Gastrocnemius medialis (tissue), 4 donors: ENCODE data around the gene MINK1.

ENCODE experiments used
- POLR2A ChIP-seq, 2 donors: fragments of 450-650 bp; IDR thresholded peaks; one replicate each; pipeline ENCODE4 v1.6.1; 2017; ENCODE audit warnings: antibody characterized with exemption in 2 of 2, mild to moderate bottlenecking in 2 of 2, moderate library complexity in 2 of 2
- TF ChIP-seq, protein P1 (sequence below), 5 experiments: fragments of 450-650 bp in 3 of 5; fragments of 200-600 bp in 2 of 5; sonication (generic) in 2 of 5; IDR thresholded peaks in 4 of 5; conservative IDR thresholded peaks in 1 of 5; 1 replicate in 4 of 5; 2 replicates in 1 of 5; pipeline ENCODE4 v1.5.1; 2016 to 2019; ENCODE audit warnings: antibody characterized with exemption in 5 of 5, mild to moderate bottlenecking in 3 of 5, moderate library complexity in 3 of 5

DNA sequence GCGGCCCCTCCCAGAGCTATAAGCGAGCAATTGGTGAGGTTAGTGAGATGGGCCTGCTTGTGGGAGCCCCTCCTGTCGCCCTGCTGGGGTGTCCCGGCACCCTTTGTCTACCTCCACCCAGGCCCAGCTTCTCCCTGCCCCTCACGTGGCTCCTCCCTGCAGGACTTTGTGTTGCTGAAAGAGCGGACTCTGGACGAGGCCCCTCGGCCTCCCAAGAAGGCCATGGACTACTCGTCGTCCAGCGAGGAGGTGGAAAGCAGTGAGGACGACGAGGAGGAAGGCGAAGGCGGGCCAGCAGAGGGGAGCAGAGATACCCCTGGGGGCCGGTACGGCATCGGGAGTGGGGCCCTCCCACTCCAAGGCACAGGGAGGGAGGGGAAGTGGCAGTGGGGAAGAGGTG is 60.1 kb downstream of the MINK1 start:
- TF ChIP-seq, protein P1, sequence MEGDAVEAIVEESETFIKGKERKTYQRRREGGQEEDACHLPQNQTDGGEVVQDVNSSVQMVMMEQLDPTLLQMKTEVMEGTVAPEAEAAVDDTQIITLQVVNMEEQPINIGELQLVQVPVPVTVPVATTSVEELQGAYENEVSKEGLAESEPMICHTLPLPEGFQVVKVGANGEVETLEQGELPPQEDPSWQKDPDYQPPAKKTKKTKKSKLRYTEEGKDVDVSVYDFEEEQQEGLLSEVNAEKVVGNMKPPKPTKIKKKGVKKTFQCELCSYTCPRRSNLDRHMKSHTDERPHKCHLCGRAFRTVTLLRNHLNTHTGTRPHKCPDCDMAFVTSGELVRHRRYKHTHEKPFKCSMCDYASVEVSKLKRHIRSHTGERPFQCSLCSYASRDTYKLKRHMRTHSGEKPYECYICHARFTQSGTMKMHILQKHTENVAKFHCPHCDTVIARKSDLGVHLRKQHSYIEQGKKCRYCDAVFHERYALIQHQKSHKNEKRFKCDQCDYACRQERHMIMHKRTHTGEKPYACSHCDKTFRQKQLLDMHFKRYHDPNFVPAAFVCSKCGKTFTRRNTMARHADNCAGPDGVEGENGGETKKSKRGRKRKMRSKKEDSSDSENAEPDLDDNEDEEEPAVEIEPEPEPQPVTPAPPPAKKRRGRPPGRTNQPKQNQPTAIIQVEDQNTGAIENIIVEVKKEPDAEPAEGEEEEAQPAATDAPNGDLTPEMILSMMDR (IDR thresholded peaks at IDR 0.05 in 4 of 5, conservative IDR thresholded peaks at IDR 0.05 in 1 of 5) = no peak
- TF ChIP-seq POLR2A (IDR thresholded peaks at IDR 0.05) = no peak
